Stimulated activated CD8-positive, alpha-beta memory T cell treated with anti-CD3 and anti-CD28 coated beads, Interleukin-4, amount 100 ng/mL, for 1 hour (primary cell): ENCODE results near the gene PPP2R2C.

Experiments
- DNase-seq, 2 donors: peaks; one replicate each; pipeline ENCODE4 v3.0.0-alpha.2; 2020; ENCODE audit warnings: low read depth in 2 of 2, low spot score in 1 of 2

The PPP2R2C gene

DNA sequence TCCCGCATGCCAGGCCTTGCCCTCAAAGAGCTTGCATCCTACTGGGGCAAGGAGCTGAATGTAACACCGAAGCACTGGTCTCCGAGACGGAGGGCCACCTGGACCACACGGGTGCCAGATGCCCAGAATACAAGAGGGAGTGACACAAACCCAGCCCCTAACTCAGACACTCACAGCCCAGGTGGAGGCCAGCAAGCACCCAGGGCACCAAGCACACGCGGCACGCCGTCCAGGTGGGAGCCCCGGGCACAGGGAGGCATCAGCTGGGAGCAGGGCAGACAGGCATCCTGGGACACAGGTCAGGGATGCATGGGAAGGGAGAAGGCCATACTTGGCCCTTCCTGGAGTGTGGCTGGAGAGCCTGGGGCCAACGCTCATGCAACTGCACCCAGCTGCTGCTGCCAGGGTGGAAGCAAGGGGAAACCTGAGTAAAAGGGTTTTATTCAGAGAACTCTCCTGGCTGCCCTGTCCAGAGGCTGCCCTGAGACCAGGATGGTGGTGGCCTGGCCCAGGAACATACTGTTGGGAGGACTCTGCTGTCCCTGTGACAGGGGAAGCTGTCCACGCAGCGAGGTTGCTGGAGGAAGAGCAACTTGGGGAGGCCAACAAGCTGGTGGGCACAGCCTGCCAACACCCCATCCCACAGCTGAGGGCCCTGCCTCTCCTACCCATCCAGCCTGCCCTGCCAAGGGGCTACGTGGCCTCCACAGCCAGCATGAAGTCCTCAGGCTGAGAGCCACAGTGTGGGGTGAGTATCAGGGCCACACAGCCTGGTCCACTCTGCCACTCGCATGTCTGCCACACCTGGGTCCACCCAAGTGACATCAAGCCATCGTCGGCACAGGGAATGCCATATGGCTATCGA is 22.2 kb upstream of the PPP2R2C start:
- no peak for DNase-seq

DNA sequence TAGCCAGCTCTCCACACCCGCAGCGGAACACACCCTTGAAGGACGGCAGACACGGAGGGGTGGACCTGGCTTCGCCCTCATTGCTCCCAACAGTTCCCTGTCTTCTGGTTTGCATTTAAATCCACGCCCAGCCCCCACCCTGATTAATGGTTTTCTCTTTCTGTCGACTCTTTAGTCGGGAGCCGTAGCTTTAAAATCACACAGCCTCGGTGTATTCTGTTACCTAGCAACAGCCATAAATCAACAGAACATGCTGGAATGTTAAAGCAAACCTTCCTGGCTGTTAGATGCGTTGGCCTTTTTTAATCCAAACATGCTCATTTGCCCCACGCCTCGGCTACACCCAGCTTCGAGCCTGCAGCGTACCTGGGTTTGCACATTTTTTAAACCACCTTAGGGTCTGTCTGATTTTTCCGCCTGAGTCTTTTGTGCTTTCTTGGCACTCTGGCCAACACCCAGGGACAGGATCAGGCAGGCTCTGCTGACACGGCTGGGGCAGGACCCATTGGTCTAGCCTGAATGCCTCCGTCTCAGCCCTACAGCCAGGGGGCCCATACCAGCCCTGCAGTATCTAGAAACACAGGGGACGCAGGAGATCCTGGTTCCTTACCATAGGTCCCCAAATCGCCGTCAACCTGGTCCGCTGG is 21.4 kb upstream of the PPP2R2C start:
- DNase-seq, result no peak

DNA sequence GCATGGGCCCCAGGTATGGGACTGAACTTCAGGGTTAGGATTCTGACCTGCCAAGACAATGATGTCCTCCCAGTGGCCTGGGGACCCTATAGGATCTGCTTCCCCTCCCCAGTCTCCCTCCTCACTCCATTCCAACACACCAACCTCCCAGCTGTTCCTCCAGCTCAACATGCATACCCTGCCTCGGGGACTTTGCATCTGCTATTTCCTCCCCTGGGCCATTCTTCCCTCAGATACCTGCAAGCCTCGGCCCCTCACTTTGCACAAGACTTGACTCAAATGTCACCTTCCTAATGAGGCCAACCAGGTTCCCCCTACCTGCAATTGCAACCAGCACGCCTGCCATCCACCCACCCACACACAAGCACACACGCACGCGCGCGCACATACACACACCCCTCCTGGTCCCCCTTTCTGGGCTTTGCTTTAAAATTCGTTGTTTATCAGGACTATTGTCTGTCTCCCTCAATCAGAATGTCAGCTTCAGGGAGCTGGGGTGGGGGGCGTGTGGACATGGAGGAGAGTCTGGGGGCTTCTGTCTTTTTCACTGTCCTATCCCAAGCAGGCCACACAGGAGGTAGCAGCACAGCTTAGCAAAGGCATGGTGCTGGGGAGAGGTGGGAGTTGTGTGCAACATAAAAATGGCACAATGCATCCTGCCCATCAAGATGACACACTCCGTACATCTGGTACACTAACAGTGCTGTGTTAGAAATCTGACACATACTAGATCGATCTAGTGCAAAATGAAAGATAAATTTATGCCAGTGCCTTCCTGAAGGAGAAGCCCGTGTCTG is 20.6 kb upstream of the PPP2R2C start:
- no peak for DNase-seq

DNA sequence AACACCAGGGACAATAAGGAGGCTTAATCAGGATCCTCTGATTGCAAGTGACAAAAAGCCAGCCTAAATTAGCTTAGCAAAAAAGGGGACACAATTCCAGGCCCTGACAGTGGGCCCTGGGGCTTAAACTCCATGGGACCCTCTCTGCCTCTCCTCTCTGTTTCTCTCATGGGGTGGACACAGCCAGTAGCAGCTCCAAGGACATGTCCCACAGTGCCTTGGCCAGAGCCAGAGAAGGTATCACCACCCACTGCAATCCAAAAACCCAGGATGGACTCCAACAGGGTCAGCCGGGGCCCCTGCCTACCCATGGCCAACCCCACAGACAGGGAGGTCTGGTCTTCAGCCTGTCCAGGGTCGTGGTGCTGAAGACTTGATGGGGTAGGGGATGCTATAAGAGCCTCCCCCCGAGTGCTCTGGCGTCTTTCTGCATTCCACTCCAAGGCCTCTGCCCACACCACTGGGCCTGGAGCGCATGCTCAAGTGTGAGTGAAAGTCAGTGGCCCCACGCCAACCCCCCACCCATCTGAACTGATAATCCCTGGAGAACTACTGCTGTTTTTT is 19.7 kb upstream of the PPP2R2C start:
- no peak for DNase-seq

DNA sequence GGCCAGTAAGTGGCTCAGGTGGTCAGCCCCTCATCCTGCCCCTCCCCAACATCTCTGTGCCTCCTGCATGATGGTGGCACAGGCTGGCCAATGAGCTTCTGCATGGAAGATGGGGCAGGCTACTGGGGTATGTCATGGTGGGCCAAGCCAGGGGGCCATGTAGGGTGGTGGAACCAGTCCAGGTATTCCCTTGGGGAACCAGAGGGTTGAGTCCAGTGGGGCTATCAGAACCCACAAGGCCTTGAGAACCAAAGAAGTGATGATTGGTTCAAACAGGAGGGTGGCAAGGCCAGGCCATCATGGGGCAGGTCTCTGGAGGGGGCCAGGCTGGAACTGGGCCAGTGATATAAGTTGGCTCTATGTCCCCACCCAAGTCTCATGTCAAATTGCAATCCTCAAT is 18.8 kb upstream of the PPP2R2C start:
- no peak for DNase-seq

DNA sequence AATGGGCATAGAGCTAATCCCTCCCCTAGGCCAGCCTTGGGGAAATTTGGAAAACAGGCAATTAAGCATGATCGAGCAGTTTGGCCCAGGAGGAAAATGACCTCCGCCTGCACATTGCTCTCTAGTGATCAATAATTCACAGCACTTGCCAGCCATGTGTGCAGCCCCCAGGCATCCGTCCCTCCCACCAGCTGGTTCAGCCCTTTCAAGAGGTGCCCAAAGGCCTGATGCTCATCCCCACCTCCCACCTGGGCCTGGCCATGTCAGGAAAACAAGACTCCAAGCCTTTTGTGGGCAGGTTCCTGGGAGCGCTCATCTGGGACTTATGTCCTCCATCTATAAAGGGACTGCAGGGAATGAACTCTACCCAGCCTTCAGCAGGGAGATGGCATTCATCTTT is 17.5 kb upstream of the PPP2R2C start:
- DNase-seq, result no peak

DNA sequence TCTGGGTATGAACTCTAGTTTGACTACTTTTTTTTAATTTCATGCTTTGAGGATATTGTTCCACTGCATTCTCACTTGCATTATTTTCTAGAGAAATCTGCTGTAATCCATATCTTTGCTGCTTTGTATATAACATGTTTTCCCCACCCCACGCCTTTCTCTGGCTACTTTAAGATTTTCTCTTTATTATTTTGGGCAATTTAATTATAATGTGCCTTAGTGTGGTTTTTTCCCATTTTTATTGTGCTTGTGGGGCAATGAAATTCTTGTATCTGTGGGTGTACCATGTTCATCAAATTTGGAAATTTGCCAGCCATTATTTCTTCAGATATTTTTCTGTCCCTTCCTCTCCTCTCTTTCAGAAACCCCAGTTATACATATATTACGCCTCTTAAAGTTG is 15.1 kb upstream of the PPP2R2C start:
- DNase-seq, result no peak

DNA sequence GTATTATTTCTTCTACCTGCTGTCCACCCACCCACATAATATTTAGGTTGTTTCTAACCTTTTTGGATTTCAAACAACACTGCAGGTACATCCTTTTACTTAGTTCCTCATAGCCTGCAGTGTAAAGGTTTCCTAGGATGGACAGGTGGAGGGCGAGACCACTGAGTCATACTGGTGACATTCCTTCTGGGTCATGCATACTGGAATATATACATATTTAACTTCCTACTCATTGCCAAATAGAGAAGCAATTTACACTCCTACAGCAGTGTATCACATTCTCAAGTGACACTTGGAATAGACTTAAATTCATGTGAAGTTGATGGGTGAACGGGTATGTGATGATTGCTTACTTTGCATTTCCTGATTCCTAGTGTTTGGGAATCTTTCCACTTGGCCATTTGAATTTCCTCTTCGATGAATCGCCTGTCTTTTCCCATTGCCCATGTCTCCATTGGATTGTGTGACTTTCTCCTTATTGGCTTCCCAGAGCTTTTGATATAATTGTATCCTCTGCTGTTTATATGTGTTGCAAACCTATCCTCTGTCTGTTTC is 8.2 kb upstream of the PPP2R2C start:
- DNase-seq, result no peak

DNA sequence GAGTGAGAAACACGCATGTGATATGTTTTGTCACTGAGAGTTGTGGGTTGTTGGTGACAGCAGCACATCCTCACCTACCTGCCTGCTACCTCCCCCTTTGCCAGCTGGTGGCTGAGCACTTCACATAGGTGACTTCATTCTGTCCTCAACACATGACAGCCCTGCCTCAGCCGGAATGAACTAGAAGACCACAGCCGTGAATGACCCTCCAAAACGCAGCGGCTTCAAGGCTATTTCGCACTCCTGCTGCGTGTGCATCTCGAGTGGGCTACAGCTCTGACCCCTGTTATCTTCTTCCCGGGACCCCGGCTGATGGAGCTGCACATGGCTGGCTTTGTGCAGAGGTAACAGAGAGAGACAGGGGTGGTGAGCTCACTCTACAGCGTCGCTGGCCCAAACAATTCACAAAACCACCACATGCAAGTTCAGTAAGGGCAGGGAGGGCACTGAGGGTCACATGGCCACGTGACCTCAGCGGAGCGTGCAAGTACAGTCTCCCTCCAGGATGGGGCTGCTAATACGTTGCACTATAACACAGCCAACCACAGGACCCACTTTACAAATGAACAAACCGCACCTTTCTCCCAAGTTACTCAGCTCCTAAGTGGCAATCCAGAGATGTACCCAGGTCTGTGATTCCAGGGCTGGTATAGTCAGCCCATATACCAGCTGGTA is 6.3 kb upstream of the PPP2R2C start:
- DNase-seq, result no peak

DNA sequence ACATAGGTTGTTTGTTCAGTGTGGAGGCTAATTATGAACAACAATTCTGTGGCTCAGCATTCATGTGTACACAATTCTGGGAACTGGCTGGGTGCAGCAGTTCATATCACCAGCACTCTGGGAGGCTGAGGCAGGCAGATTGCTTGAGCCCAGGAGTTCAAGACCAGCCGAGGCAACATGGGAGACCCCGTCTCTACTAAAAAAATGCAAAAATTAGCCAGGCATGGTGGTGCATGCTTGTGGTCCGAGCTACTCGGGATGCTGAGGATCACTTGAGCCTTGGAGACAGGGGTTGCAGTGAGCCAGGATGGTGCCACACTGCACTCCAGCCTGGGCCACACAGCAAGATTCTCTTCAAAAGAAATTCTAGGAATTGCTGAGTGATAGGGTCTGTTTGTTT is 4.5 kb upstream of the PPP2R2C start:
- no peak for DNase-seq

DNA sequence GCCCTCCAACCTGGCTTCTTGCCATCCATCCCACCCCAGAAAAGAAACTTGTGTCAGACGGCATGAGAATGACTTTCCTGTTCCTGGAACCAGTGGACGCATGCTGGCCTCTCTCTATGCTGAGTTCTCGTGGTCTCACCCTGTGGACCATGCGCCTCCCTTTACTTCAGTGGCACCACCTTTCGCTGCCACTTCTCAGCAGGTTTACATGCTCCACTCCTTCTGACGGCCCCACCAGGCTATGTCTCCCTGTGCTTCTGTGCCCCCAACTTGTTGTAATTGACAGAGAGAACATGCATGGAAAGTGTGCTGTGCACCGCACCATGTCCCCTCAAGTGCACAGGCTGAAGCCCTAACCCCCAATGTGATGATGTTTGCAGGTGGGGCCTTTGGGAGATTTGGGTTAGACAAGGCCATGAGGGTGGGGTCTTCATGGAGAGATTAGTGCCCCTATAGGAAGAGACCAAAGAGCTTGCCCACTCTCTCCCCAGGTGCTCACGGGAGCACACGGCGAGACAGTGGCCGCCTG is 3.1 kb upstream of the PPP2R2C start:
- no peak for DNase-seq

DNA sequence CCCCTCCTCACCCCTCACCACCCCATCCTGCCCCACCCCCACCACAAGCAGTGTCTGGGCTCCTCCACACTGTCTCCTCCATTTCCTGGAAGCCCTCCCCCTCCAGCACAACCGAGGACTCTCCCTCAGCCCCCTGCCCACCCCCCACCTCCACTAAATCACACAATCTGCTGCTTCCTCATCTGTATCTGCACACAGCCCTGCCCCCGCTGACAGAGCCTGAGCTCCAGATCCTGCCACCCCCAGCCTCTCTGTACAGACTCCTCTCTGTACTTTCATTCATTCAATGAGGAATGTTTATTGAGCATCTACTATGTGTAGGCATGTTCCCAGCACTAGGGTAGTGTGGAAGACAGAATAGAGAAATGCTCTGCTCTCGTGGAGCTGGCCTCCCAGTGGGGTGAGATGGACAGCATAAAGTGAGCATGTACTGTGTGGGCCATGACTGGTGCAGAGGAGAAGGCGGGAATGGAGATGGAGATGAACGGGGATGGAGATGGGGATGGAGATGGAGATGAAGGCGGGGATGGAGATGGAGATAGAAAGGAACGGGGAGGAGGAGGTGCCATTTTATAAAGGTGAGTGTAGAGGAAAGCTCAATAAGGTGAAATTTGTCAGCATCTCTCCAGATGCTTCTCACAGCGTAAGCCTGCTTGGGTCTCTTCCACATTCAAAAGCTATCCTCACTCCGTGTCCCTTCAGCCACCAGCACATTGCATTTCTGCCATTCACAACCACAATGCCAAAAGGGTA is 2.5 kb upstream of the PPP2R2C start:
- DNase-seq, result no peak

DNA sequence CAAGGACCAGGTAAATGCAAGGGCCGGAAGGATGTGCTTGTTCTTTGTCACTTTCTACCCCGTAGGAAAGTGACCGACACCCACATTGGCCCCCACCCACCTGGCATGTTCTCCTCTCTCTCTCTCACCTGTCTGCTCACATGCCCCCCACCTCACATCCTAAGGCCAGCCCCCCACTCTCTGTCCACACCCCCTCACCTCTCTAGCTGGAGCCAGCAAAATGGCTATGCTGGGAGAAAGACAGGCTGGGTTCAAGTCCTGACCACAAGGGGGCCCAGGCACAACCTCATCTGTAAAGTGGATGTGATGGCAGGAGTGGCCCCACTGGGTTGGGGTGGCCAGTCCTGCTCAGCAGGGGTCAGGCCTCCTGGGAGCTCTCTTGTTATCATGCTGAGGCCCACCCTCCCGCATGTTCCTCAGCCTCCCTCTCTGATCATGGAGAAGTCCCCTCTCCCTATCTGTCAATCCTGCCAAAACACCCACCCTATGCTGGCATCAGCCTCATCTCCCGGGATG is 1.7 kb upstream of the PPP2R2C start:
- DNase-seq, result no peak

DNA sequence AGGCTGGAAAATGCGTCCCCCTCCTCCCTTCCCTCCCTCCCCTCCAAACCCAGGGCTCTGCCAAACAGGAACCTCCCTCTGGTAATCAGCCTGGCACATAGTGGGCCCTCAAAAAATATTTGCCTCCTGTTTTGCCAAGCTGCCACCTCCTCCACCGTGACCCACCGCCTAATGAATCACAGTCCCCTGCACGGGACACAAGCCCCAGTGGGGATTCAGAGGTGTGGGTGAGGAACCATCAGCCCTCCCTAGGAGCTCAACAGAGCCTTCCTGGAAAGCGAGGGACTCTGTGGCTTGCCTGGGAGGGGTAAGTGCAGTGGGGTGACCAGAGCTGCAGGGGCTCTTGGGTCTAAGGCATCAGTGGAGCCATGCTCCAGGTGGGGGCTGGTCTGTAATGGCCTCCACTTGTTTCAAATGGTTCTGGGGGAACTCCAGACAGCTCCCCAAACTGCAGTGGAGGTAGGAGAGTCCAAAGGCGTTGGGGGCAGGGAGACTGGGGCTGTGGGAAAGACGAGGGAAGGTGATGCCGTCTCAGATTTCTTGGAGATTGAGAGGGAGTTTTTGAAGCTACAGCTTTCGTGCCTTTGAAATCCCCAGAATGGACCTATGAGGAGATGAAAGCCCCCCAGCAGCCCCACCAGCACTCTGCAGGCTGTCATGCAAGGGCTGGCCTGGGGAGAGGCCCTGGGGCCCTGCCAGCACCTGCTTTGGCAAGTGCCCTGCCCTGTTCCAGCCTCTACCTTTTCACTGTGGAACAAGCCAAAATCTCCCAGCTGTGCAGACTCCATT is 1.0 kb upstream of the PPP2R2C start:
- DNase-seq, result no peak

DNA sequence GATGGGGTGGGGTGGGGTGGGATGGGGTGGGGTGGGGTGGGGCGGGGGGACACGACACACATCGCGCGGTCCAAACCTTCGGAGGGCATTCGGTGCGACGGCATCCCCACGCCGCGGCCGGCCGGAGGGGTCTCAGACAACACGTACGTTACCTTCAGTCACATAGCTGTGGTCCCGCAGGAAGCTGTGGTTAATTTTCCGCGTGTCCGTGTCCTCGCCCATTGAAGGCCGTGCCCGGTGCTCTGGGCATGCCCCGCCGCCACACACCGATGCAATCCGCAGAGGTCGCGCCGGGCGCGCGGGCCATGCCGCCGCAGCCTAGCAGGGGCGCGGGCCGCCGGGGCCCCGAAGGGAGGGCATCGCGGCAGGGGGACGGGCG is 417 bp downstream of the PPP2R2C start:
- no peak for DNase-seq

DNA sequence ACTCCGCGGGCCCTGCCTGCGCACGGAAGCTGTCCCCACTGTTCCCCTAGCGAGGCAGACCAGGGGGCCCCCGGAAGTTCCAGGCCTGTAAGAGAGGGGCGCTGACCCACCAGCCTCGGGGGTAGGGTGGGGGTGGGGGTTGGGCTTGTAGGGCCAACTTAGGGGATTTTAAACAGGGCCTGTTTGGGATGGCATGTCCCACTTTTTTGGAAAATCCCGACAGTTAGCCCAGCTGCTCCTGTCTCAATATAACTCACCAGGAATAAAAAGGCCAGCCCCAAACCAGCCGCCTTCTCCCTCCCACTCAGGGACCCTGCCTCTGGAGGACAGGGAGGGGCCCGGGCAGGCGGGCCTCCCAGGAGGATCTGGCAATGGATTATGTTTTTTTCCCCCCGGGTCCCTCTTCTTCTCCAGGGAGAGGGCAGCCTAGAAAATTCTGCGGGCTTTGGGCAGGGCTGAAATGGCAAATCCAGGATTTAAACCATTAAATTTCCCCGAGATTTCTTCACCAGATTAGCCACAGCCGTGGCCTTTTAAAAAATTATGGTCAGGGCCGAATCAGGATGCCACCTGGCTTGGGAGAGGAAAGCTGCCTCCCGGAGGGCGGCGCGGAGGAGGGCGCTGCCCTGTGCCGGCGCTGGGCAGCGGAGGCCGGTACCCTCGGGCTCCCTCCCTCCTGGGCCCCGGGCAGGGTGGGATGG is 957 bp downstream of the PPP2R2C start:
- DNase-seq, result no peak

DNA sequence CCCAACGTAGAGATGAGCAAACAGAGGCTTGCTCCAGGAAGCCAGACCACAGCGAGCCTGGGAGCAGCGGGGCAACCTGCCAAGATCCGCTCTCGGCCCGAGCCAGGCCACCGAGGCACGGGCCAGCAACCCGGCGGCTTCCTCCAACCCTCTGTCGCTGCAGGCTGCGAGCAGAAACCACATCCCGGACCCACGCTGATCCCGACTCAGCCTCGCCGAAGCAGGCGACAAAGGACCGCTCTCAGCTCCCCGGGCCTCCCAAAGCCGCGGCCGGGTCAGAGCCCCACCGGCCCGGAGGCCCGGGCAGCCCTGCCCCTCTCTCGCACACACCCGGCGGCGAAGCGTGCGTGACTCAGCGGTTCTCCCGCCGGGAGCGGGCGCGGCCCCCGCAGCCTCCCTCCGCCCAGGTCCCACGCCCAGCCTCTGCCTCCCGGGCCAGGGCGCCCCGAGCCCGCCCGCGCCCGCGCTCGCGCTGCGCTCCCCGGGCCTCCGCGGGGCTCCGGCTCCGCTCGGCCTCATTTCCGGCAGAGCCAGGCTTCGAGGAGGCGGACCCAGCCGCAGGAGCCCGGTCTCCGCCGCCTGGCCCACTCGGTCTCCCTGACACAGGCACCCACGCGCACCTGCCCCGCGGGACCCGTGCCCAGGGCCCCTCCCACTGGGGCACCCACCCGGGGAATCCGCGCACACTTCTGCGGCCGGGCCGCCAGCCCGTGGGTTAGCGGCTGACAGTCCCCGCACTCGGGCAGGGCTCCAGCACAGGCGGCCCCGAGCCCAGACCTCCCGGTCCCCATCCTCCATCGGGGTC is 1.7 kb downstream of the PPP2R2C start:
- DNase-seq, result no peak
